GM12878 (cell line): Measurements from ENCODE around the gene SORCS1. TPM values are rescaled to one million over a fixed set of nuclear protein-coding genes. Genes with fewer than 3 reads are reported as not detected.

Experiments used
- ATAC-seq: fragments of 200-7000 bp; cut with Tn5 transposase; 3 replicates; pipeline ENCODE4 v1.9.1; 2020; ENCODE audit warnings: mild to moderate bottlenecking, moderate library complexity
- BruUV-seq: library from RNA; stranded (reverse); fragments of 400-500 nt; replicated peaks from 2 replicates; lab custom pipeline; 2021; lab: Mats Ljungman, UMichigan
- CTCF ChIA-PET: fragments of 300-600 bp; sonication (Branson Sonifier 250); formaldehyde crosslinking; extraction: SDS; loops from one replicate; lab custom pipeline; 2021; ENCODE audit warnings: inconsistent platforms; lab: Yijun Ruan, JAX
- POLR2A ChIA-PET: fragments of 350-600 bp; formaldehyde crosslinking; extraction: SDS; loops from one replicate; lab custom pipeline; 2021; ENCODE audit warnings: inconsistent platforms; lab: Charles Lee
- RAD21 ChIA-PET: fragments of 300-600 bp; sonication (Branson Sonifier 250); formaldehyde crosslinking; loops from one replicate; lab custom pipeline; 2023; ENCODE audit warnings: antibody characterized with exemption; ENCODE audit not compliant: unreplicated experiment; lab: Charles Lee
- SMC1A ChIA-PET: fragments of 300-600 bp; sonication (Branson Sonifier 250); formaldehyde crosslinking; loops from one replicate; lab custom pipeline; 2023; ENCODE audit not compliant: unreplicated experiment, uncharacterized antibody; lab: Charles Lee
- DNase-seq: peaks from one replicate; pipeline ENCODE4 v3.0.0-alpha.2; 2011; ENCODE audit warnings: low read depth, low spot score
- FAIRE-seq: peaks from 3 replicates; lab custom pipeline; 2011; peaks lifted over from hg19 to GRCh38; lab: Jason Lieb, UNC
- H2AFZ ChIP-seq: 2 replicates; pipeline ENCODE4 v1.6.0; 2011; ENCODE audit warnings: low read depth, low read length, control low read depth; ENCODE audit not compliant: control insufficient read depth
- H3K27ac ChIP-seq: 2 replicates; pipeline ENCODE4 v1.5.1; 2011; ENCODE audit warnings: control low read depth; ENCODE audit not compliant: control insufficient read depth, insufficient read depth
- H3K27me3 ChIP-seq, 2 experiments: replicated peaks in 1 of 2; 2 replicates each; pipeline versions ENCODE4 v1.6.0 to v1.6.1; 2011; ENCODE audit warnings: low read length in 1 of 2; ENCODE audit not compliant: control insufficient read depth in 2 of 2, insufficient read depth in 2 of 2
- H3K36me3 ChIP-seq, 2 experiments: 2 replicates each; pipeline ENCODE4 v1.5.1; 2011; ENCODE audit warnings: low read length in 1 of 2; ENCODE audit not compliant: control insufficient read depth in 2 of 2, insufficient read depth in 2 of 2
- H3K4me1 ChIP-seq: 2 replicates; pipeline ENCODE4 v1.6.1; 2011; ENCODE audit warnings: mild to moderate bottlenecking, low read length, moderate library complexity, mixed read lengths; ENCODE audit not compliant: control insufficient read depth, insufficient read depth
- H3K4me2 ChIP-seq: 2 replicates; pipeline ENCODE4 v1.6.0; 2011; ENCODE audit warnings: control low read depth; ENCODE audit not compliant: control insufficient read depth, insufficient read depth
- H3K4me3 ChIP-seq: fragments of 200-600 bp; sonication (generic); 2 replicates; pipeline ENCODE4 v1.5.1; 2016
- H3K79me2 ChIP-seq: 2 replicates; pipeline ENCODE4 v1.6.0; 2011; ENCODE audit warnings: low read length; ENCODE audit not compliant: control insufficient read depth, insufficient read depth
- H3K9ac ChIP-seq: 2 replicates; pipeline ENCODE4 v1.8.0; 2011; ENCODE audit warnings: low read length, control low read depth, mixed read lengths; ENCODE audit not compliant: control insufficient read depth, insufficient read depth
- H3K9me3 ChIP-seq: replicated peaks from 3 replicates; pipeline ENCODE4 v1.5.1; 2011; ENCODE audit warnings: mild to moderate bottlenecking, low read length; ENCODE audit not compliant: control insufficient read depth, insufficient read depth
- H4K20me1 ChIP-seq: 2 replicates; pipeline ENCODE4 v1.6.0; 2011; ENCODE audit not compliant: control insufficient read depth, insufficient read depth
- EGR1 ChIP-seq, 2 experiments: IDR thresholded peaks; 1 replicate in 1 of 2; 2 replicates in 1 of 2; pipeline ENCODE4 v1.6.1; 2011 to 2012; ENCODE audit warnings: low read depth in 2 of 2, low read length in 2 of 2, borderline replicate concordance in 1 of 2, mild to moderate bottlenecking in 1 of 2, moderate library complexity in 1 of 2
- MTA2 ChIP-seq: fragments of 450-650 bp; IDR thresholded peaks from 2 replicates; pipeline ENCODE4 v1.6.1; 2016; ENCODE audit warnings: low read depth, mild to moderate bottlenecking, moderate library complexity
- NFYA ChIP-seq: IDR thresholded peaks from 2 replicates; pipeline ENCODE4 v1.6.1; 2011; ENCODE audit warnings: low read depth, mild to moderate bottlenecking, low read length, improper control_type of control experiment, borderline replicate concordance
- NRF1 ChIP-seq: conservative IDR thresholded peaks from 2 replicates; pipeline ENCODE4 v1.6.1; 2011; ENCODE audit warnings: mild to moderate bottlenecking, low read depth, low read length, improper control_type of control experiment
- STAT1 ChIP-seq: fragments of 450-650 bp; conservative IDR thresholded peaks from 2 replicates; pipeline ENCODE4 v1.6.1; 2014; ENCODE audit warnings: antibody characterized with exemption, mild to moderate bottlenecking
- ZSCAN29 ChIP-seq: fragments of 450-650 bp; IDR thresholded peaks from 2 replicates; pipeline ENCODE4 v1.6.1; 2017; ENCODE audit warnings: mild to moderate bottlenecking, moderate library complexity
- WGBS: methylation state at CpG from one replicate; pipeline ENCODE4 v1.1.6; 2016; ENCODE audit warnings: low lambda C conversion rate; ENCODE audit not compliant: insufficient replicate concordance, insufficient coverage; ENCODE audit errors: missing lambda C conversion rate; 5-methylcytosine and 5-hydroxymethylcytosine counted together
- in situ Hi-C: fragments of 300-500 bp; cut with MboI; formaldehyde crosslinking; loops from 9 replicates; pipeline ENCODE4 v1.14.3; 2018; ENCODE audit warnings: mixed read lengths
- intact Hi-C: fragments of 100-400 bp; cut with micrococcal nuclease; formaldehyde crosslinking; loops from one replicate; pipeline ENCODE4 v1.14.2; 2022; ENCODE audit not compliant: unreplicated experiment
- polyA plus RNA-seq, 11 experiments: library from polyadenylated mRNA; depleted of rRNA in 4 of 11; unstranded in 6 of 11; stranded (reverse) in 5 of 11; fragments of >200 nt; fragmentation: Nextera tagmentation in 4 of 11; fragmentation: Illumina TruSeq in 1 of 11; extraction: Ambion mirVana in 4 of 11; extraction: Trizol in 1 of 11; gene quantifications; 1 replicate in 1 of 11; 2 replicates in 10 of 11; pipeline versions ENCODE4 v1.2.1 to v1.2.3, GENCODE V29; 2011 to 2016; ENCODE audit warnings: inconsistent platforms in 2 of 11, missing spikeins in 2 of 11, low read depth in 1 of 11
- total RNA-seq, 4 experiments: library from RNA; depleted of rRNA in 3 of 4; stranded (reverse); fragments of >200 nt in 3 of 4; fragmentation: Illumina TruSeq in 1 of 4; extraction: Trizol in 1 of 4; gene quantifications; 2 replicates each; pipeline versions ENCODE4 v1.2.1 to v1.2.3, GENCODE V29; 2013 to 2021
- TF ChIP-seq, protein P1 (sequence below): IDR thresholded peaks from 2 replicates; pipeline ENCODE4 v1.6.1; 2011; ENCODE audit warnings: borderline replicate concordance, low read depth, mild to moderate bottlenecking, moderate library complexity, mixed read lengths, low read length; ENCODE audit not compliant: insufficient read depth; ENCODE audit errors: extremely low read length
- TF ChIP-seq, protein P2 (sequence below): IDR thresholded peaks from 2 replicates; pipeline ENCODE4 v1.6.1; 2012; ENCODE audit warnings: improper control_type of control experiment, low read depth, low read length; ENCODE audit not compliant: insufficient replicate concordance

SORCS1 gene
- total and polyA plus RNA-seq, 10 of the 15 experiments (the other 5 are each of a cell fraction or from before 2014, with no cell fraction given), result 0.02 to 9.6 (median 0.06) TPM; not detected in 3

DNA sequence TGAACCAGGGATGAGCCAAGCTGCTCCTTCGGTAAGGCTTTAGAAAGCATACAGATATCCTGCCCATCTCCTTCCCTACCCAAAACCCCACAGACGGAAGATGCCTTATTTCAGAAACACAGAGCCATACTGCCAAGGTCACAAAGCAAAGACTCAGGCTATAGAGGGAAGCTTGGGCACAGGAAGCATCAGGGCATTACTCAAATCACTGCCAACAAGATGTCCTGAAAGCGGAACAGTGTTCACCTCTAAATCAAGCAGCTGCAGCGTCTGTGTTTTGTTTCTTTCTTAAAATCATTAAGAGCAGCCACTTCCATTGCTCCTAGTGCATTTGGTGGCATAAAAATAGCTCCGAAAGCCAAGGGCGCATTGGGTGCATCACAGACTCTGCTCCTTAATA is 307.3 kb downstream of the SORCS1 start:
- CTCF ChIA-PET, result interaction anchor here (1.0 to 1.6 kb wide), 2 partner anchors 36 to 152 kb away, joined by 3 read pairs; no protein-coding TSS in a partner anchor
- Histone ChIP-seq H3K27me3 (no peaks in the 10 kb centered on the region), H3K9me3 (no peaks in the 10 kb centered on the region; the same call in 2 of the 3 replicates), H3K36me3 (no peaks in the 10 kb centered on the region), H3K27ac (no peak overlapping the region), H3K4me3 (no peak overlapping the region), H3K9ac (no peak overlapping the region), H2AFZ (peak overlapping the region; percentile 59), H3K4me1 (no peaks in the 10 kb centered on the region), H4K20me1 (no peaks in the 10 kb centered on the region), H3K4me2 (peak overlapping the region; percentile 40; the same call in 1 of the 2 replicates), H3K79me2 (no peaks in the 10 kb centered on the region)
- WGBS, result 43% methylated on average over 6 of the region's 6 CpGs
- ATAC-seq, result peak; percentile 49; the same call in 2 of the 3 replicates
- SMC1A ChIA-PET, result interaction anchor here (0.8 to 1.3 kb wide), 3 partner anchors 9 to 152 kb away, joined by 3 to 4 read pairs (median 4); no protein-coding TSS in a partner anchor
- POLR2A ChIA-PET, result no interaction called here
- TF ChIP-seq EGR1 (IDR thresholded peaks at IDR 0.05; ENCODE audit: borderline replicate concordance in 1 of 2, low read depth in 2 of 2, low read length in 2 of 2) (no peak), MTA2 (no peak), ZSCAN29 (no peak)
- no peak for FAIRE-seq
- RAD21 ChIA-PET, result interaction anchor here (1.1 kb wide), 2 partner anchors 9 to 129 kb away, joined by 4 read pairs; no protein-coding TSS in a partner anchor
- intact Hi-C loops, result no loop called here
- in situ Hi-C loops, result no loop called here
- no peak for DNase-seq
- no TSS peak for BruUV-seq

DNA sequence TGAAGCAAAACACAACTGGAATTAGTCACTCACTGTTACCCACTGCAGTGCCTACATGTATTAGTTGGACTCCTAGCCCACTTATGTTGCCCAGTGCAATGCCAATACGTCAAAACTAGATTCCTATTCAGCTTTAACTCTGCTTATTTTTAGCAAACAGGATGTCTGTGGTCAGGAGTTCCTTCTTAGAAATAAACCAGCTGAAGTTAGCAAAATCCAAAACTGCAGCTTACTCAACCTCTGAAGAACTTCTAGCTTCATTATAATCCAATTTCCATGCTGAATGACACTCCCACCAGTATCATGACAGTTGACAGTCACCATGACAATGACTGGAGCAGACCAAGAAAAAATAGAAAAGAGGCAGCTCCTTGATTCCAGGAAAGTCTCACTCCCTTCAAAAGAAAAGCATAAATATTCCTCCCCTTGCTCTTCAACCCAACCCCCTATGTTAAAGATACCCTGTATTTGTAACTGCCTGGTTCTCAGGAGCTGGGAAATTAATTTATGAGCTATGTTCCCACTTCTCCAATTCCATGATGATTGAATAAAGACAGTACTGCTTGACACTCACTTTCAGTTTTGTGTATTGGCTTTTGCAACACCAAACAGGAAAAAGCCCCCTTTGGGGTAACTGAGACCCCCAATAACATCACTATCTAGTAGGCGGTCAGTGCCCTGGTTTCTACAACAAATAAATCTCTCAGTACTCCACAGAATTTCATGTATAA is 327.4 kb downstream of the SORCS1 start:
- RAD21 ChIA-PET, result interaction anchor here (1.2 kb wide), 1 partner anchor 29 kb away, joined by 3 read pairs; no protein-coding TSS in a partner anchor
- H3K4me1 ChIP-seq, result peaks cover 7% of the 10 kb centered on the region
- H3K4me2 ChIP-seq, result peak overlapping the region; percentile 6; the same call in 1 of the 2 replicates
- H3K36me3 ChIP-seq, result no peaks in the 10 kb centered on the region
- CTCF ChIA-PET, result interaction anchor here (1.0 to 2.1 kb wide), 3 partner anchors 25 to 144 kb away, joined by 4 to 6 read pairs (median 4); no protein-coding TSS in a partner anchor
- H3K27ac ChIP-seq, result no peak overlapping the region
- in situ Hi-C loops, result no loop called here
- intact Hi-C loops, result no loop called here
- 44% methylated on average over 2 of the region's 2 CpGs for WGBS
- no peak overlapping the region for H2AFZ ChIP-seq
- SMC1A ChIA-PET, result interaction anchor here (0.6 to 1.7 kb wide), 6 partner anchors 21 to 176 kb away, joined by 3 to 8 read pairs (median 4); no protein-coding TSS in a partner anchor
- H3K4me3 ChIP-seq, result no peak overlapping the region
- no peaks in the 10 kb centered on the region for H3K27me3 ChIP-seq
- BruUV-seq, result no TSS peak
- DNase-seq (peak; percentile 83), ATAC-seq (peak; percentile 98), FAIRE-seq (peak; percentile 71)
- no peak overlapping the region for H3K9ac ChIP-seq
- H4K20me1 ChIP-seq, result no peaks in the 10 kb centered on the region
- POLR2A ChIA-PET, result interaction anchor here (0.7 kb wide), 1 partner anchor 94 kb away, joined by 3 read pairs; no protein-coding TSS in a partner anchor
- H3K79me2 ChIP-seq, result no peaks in the 10 kb centered on the region
- H3K9me3 ChIP-seq, result no peaks in the 10 kb centered on the region
- TF ChIP-seq, protein P1, sequence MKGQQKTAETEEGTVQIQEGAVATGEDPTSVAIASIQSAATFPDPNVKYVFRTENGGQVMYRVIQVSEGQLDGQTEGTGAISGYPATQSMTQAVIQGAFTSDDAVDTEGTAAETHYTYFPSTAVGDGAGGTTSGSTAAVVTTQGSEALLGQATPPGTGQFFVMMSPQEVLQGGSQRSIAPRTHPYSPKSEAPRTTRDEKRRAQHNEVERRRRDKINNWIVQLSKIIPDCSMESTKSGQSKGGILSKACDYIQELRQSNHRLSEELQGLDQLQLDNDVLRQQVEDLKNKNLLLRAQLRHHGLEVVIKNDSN, result no peak
- no peak for TF ChIP-seq NFYA
- TF ChIP-seq, protein P2, sequence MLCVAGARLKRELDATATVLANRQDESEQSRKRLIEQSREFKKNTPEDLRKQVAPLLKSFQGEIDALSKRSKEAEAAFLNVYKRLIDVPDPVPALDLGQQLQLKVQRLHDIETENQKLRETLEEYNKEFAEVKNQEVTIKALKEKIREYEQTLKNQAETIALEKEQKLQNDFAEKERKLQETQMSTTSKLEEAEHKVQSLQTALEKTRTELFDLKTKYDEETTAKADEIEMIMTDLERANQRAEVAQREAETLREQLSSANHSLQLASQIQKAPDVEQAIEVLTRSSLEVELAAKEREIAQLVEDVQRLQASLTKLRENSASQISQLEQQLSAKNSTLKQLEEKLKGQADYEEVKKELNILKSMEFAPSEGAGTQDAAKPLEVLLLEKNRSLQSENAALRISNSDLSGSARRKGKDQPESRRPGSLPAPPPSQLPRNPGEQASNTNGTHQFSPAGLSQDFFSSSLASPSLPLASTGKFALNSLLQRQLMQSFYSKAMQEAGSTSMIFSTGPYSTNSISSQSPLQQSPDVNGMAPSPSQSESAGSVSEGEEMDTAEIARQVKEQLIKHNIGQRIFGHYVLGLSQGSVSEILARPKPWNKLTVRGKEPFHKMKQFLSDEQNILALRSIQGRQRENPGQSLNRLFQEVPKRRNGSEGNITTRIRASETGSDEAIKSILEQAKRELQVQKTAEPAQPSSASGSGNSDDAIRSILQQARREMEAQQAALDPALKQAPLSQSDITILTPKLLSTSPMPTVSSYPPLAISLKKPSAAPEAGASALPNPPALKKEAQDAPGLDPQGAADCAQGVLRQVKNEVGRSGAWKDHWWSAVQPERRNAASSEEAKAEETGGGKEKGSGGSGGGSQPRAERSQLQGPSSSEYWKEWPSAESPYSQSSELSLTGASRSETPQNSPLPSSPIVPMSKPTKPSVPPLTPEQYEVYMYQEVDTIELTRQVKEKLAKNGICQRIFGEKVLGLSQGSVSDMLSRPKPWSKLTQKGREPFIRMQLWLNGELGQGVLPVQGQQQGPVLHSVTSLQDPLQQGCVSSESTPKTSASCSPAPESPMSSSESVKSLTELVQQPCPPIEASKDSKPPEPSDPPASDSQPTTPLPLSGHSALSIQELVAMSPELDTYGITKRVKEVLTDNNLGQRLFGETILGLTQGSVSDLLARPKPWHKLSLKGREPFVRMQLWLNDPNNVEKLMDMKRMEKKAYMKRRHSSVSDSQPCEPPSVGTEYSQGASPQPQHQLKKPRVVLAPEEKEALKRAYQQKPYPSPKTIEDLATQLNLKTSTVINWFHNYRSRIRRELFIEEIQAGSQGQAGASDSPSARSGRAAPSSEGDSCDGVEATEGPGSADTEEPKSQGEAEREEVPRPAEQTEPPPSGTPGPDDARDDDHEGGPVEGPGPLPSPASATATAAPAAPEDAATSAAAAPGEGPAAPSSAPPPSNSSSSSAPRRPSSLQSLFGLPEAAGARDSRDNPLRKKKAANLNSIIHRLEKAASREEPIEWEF, result no peak
- no peak for TF ChIP-seq NRF1
- TF ChIP-seq STAT1, result no peak
